HG03571 (cell line): Measurements from ENCODE around the gene ITGA11.

ENCODE experiments used
- ATAC-seq: cut with Tn5 transposase; IDR thresholded peaks from one replicate; pipeline ENCODE4 v1.9.1; 2021; ENCODE audit not compliant: unreplicated experiment

The ITGA11 gene

GRCh38 chr15:68298882-68299381 lies 133.0 kb downstream of the ITGA11 start:
- peak; percentile 74 for ATAC-seq

- no peak for ATAC-seq
These were observed 133.6 kb downstream of the ITGA11 start for GRCh38 chr15:68298336-68298735.

DNA sequence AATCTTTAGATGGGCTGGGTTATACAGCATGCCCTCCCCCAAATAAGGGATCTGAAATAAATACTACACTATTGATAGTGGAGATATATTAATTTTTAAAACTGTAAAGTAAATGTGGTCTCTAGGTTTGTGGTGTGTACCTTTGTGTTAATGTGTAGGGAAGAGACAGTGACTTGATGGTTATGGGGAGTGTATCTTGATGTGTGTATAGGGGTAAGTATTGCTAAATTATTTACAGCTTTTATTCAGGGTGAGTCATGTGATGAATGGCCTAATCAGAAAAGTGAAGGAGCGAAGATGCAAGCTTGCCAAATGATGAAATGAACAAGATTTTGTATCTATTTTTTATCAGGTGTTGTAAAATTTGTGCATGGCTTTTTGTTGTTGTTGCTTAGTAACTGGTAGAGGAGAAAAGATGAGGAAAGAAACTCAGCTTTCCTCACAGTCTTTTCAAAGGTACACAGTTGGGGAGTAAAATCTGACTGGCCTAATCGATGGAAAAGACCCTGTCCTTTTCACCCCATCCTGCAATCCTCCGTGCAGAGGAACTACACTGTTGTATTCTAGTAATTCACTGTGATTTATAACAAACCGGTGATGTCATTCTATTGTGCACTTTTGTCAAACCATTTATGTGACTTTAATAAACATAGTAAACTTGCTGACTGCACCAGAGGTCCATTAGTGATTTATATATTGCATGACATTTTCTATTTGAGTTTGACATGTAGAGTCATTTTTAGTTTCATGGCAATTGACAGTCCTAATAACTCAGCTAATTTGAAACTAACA lies 136.8 kb downstream of the ITGA11 start:
- no peak for ATAC-seq

- ATAC-seq, result no peak
These were observed 139.0 kb downstream of the ITGA11 start for GRCh38 chr15:68292967-68293366.

DNA sequence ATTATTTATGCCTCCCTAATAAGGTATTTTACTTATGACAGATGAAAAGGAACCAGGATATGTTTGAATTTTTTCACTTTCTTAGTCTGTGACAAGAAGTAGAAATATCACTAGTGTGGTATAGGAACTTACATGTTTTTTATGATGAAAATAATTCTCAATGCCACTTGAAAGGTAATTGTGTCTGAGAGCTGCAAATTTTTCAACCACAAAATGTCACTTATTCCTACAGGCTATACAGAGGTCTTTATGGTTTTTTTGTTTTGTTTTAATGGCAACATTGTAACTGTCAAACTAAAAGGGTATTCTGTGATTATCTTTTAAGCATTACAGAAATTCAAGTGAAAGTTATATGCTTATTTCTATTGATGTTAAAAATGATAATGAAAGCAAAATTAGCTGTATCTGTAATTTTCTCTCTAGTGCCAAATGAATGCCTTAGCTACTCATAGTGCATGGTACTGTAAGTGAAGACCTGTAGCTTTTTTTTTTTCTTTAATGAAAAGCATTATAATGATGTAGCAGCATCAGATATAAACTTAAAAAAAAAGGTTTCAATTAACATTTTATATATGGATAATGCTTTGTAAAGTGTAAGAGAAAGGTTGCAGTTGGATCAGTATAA lies 139.7 kb downstream of the ITGA11 start:
- ATAC-seq, result no peak

DNA sequence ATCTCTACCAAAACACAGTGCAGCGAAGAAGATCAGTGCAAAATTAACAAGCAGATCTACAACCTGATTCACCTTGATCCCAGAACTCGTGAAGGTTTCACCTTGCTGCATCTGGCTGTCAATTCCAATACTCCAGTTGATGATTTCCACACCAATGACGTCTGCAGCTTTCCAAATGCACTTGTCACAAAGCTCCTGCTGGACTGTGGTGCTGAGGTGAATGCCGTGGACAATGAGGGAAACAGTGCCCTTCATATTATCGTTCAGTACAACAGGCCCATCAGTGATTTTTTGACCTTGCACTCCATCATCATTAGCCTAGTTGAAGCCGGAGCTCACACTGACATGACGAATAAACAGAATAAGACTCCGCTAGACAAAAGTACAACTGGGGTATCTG lies 141.2 kb downstream of the ITGA11 start:
- no peak for ATAC-seq

- no peak for ATAC-seq
These were observed 142.2 kb downstream of the ITGA11 start for GRCh38 chr15:68289621-68290352.

DNA sequence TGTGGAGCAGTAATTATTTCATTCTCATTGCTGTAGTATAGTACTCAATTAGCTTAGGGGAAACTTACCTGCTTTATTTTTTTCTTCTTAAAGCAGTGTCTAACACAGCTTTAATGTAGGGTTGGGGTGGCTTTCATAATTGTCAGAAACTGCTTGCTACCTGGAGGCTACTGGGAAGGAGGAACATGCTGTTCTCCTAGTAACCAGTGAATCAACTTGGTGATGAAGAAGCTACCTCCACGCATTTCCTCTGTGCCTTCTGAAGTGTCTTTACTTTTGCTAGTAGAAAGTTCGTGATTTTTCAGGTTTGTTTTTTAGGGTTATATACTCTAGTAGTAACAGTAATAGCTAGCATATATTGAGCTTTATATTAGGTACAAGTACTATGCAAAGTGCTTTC lies 142.9 kb downstream of the ITGA11 start:
- ATAC-seq, result no peak

DNA sequence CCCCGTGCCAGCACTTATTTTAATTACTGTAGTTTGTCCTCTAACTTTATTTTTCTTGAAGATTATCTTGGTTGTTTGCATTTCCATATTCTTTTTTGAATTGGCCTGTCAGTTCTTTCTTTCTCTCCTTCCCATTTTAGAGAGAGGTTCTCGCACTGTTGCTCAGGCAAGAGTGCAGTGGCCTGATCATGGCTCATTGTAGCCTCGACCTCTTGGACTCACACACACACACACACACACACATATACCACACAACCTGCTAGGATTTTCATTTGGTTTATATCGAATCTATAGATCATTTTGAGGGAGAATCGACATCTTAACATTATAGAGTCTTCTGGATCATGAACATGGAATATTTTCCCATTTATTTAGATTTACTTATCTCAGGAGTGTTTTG lies 145.7 kb downstream of the ITGA11 start:
- ATAC-seq, result no peak

DNA sequence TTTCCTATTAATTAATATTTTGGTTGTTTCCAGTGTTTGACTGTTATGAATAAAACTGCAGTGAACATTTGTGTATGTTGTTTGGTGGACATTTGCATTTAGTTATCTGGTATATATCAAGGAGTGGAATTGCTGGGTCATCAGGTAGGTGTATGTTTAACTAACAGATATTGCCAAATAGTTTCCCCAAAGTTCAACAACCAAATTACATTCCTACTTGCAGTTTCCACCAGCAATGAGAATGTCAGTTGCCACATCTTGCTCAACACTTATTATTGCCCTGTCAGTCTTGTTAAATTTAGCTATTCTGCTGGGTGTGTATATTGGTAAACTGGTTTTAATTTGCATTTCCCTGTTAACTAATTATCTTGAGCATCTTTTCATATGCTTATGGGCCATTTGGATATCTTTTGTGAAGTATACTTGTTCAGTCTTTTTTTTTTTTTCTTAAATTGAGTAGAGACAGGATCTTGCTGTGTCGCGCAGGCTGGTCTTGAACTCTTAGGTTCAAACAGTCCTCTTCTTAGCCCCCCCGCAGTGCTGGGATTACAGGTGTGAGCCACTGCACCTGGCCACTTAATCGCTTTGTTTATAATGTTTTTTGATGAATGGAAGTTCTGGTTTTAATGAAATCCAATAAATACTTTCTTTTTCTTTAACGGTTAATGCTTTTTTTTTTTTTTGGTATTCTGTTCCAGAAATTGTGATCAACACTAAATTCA lies 146.5 kb downstream of the ITGA11 start:
- no peak for ATAC-seq

GRCh38 chr15:68284616-68285258 lies 147.2 kb downstream of the ITGA11 start:
- no peak for ATAC-seq

DNA sequence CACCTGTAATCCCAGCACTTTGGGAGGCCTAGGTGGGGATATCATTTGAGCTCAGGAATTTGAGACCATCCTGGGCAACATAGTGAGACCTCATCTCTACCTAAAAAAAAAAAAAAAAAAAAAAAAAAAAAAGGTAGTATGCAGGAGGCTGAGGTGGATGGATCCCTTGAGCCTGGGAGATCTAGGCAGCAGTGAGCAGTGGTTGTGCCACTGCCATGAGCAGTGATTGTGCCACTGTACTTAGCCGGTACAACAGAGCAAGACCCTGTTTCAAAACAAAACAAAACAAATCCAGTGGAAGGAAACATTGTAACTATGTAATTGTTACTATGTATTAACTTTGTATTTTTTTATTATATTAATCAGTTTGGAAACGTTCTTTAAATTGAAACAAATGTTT lies 148.6 kb downstream of the ITGA11 start:
- no peak for ATAC-seq

DNA sequence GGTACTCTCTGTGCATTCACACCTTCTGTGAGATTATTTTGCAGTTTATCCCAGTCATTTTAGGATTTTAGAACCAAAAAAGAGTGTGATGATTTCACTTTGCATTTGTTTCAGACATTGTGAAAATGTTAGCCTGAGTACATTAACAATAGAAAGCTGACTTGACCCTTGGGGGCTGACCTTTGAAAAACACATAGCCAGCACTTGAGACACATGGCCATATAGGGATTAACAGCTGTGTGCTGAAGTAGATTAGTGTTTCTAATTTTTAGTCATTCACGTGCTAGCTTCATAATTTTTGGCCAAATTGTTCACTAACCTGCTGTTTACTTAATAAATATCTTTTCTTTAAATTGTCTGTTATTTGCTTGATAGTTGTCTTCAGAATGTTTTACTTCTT lies 151.0 kb downstream of the ITGA11 start:
- no peak for ATAC-seq

GRCh38 chr15:68279779-68280753 lies 151.9 kb downstream of the ITGA11 start:
- no peak for ATAC-seq

DNA sequence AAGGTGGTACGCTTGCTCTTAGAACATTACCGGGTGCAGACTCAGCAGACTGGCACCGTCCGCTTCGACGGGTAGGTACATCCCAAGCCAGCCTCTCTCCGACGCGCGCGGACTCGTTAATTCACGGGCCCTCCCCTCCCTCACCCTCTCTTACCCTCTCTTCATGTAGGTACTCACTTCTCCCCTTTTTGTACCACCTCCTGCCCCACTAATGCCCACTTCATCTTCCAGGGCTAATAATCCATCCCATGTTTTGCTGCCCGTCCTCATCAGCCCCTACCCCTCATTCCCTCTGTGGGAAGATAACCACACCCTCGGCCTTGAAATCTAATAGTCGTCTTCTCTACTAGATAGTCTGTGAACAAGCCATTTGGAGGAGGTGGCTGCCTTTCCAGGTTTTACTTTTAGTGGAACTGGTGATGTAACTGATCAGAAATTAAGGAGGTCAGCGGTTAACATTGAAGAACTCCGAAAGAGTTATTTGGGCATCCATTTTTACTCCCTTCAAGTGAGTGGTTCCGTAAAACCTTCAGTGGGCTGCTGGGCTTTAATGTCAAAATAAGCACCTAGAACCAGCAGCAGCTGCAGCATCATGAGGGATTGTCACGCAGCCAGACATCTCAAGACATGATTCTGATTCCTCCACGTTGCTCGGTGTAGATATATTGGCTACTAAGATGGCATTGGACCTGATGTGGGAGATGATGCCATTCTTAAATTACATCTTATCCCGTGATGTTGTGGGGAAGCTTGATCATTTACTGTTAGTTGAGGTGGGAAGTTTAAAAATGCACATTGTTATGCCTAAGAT lies 153.2 kb downstream of the ITGA11 start:
- ATAC-seq, result no peak

- no peak for ATAC-seq
These were observed 153.7 kb downstream of the ITGA11 start for GRCh38 chr15:68278345-68278594.

DNA sequence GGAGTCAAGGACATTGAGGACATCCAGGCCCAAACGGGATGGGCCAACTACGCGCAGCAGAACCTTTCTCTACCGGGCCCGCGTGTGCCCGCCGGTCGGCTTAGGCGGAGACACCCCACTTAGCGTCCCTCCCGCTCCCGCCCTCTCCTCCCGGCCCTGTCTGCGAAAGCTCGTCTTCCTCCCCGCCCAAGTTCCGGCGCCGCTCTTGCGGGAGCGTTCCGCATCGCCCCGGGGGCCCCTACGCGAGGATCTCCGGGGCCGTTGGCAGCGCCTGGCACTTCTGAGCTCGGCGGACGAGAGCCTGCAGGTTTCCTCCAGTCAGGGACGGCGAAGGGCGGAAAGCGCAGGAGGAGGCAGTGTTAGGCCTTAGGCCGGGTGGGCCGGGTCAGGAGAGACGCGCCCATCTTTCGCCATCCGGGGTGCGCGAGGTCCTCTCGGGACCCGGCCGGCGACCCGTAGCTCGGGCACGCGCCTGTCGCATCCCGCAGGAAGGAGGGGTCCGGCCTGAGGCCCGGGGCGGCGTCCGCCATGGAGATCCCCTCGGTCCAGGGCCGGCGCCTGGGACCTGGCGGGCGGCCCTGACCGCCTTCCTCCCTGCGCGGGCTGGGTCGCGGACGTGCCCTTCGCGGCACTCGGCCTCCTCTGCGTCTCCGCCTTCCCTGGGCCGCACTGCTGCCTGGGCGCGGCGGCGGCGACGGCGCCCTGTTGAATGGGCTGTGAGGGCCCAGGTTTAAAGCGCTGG lies 154.2 kb downstream of the ITGA11 start, which contains the start of gene FEM1B:
TSS of gene FEM1B (plus strand) at position 143 of the 742 bp plus-strand sequence. CDS start 673 bp downstream, outside the sequence.
- peak; percentile 65 for ATAC-seq

GRCh38 chr15:68277131-68277602 lies 154.8 kb downstream of the ITGA11 start:
- ATAC-seq, result peak; percentile 9
